Subcutaneous adipose tissue (tissue), 4 donors: ENCODE measurements around the gene ACAT2. TPM values are rescaled to one million over a fixed set of nuclear protein-coding genes. Genes with fewer than 3 reads are reported as not detected.

ENCODE experiments used
- total RNA-seq, 4 donors: library from RNA; depleted of rRNA; stranded (reverse); fragments of >200 nt; gene quantifications; one replicate each; pipeline ENCODE4 v1.1.0, GENCODE V29; 2016
- TF ChIP-seq, protein P1 (sequence below): fragments of 450-650 bp; IDR thresholded peaks from one replicate; pipeline ENCODE4 v1.5.1; 2016; ENCODE audit warnings: low read depth, mild to moderate bottlenecking, control low read depth, antibody characterized with exemption, moderate library complexity

The ACAT2 gene
- total RNA-seq, 4 donors from 2014 or later = 8.6 to 15.5 (median 9.3) TPM

DNA sequence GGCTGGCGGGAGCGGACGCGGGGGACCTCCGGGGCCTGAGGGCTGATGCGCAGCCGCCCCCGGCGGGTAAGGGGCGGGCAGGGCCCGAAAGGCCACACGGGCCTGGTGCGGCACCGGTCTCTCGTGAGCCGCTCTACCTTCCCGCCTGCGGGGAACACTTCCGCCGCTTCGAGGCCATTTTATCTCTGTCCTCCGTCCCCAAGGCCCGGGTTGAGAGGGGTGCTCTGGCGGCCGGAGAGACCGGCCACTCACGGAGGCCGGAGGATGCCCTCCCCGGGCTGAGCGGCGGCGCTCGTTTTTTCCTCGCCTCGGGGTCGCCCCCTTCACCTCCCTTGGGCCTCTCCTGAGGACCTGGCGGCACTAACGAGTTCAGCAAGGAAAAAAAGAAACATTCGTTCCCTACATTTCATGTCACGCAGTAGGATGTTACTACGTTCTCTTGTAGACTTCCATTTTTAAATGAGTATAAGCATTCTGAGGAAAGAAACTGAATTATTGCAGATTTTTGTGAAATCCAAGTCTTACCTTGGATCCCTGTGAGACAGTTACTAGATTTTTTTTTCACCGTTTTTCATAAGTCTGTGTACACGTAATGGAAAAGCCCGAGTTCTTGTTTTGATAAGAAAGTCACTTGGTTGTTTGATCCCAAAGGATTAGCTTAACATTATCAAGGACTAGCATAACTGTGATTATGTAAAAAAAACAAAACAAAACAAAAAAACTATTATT lies 34.0 kb upstream of the ACAT2 start:
- TF ChIP-seq, protein P1, sequence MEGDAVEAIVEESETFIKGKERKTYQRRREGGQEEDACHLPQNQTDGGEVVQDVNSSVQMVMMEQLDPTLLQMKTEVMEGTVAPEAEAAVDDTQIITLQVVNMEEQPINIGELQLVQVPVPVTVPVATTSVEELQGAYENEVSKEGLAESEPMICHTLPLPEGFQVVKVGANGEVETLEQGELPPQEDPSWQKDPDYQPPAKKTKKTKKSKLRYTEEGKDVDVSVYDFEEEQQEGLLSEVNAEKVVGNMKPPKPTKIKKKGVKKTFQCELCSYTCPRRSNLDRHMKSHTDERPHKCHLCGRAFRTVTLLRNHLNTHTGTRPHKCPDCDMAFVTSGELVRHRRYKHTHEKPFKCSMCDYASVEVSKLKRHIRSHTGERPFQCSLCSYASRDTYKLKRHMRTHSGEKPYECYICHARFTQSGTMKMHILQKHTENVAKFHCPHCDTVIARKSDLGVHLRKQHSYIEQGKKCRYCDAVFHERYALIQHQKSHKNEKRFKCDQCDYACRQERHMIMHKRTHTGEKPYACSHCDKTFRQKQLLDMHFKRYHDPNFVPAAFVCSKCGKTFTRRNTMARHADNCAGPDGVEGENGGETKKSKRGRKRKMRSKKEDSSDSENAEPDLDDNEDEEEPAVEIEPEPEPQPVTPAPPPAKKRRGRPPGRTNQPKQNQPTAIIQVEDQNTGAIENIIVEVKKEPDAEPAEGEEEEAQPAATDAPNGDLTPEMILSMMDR = no peak

DNA sequence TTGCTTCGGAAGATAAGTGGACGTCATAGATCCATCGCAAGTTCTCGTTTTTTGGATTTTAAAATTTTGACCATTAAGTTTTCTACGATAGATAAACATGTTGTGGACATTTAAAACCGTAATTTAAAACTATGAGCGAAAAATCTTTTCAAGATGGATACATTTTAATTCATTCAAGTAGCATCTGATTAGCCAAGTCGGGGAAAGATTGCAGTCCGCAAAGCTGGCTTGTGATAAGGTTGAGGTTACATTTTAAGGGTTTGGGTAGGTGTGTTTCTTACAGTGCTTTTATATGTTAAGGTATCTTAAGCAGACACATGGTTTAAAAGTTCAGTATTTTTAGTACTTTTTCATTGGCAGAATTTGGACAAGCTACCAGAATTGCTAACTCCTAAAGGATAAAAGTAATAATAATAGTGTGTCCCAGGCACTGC lies 33.3 kb upstream of the ACAT2 start:
- TF ChIP-seq, protein P1 = no peak

DNA sequence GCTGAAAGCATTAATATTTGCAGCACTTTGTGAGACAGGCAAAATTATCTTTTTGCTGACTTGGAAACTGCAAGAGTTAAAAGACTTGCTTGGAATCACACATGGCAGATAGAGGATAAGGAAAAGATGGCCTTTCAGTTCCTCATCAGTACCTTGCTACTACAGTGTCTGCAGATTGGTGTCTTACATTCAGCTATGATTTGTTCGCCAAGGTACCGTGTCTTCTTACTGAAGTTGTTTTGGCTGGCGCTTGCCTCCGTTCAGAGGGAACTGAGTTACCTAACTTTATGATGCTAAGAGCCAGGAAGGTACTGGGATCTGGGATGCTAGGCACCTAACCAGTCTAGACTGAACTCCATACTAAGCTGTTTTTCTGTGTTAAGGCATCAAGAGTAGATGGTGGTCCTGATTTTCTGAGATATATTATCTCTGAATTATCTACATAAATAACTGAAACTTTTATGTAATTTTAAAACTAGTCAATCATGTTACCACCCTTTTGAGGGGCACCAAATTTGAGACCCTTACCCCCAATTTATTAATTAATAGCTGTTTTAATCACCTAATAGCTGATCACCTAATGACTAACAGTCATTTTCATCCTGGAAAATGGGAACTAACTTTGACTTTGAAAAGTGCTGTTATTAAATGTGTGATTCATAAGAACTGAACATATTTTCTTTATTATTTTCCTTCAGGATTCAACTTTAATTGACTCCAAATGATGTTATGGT lies 32.1 kb upstream of the ACAT2 start:
- TF ChIP-seq, protein P1 = no peak

DNA sequence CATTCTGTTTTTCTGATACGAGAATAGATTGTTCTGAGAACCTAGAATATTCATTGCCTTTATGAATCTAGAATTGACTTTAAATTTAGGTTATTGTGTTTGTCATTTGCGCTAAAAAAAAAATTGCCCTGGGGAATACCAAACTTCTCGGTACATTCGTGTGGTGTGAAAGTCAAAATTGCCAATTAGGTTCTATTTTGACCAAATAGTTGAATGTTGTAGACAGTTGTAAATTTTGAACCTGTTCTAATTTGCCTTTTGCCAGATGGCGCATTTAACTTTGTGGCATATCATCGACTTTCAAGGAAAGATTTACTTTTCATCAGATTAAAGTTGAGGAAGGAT lies 31.5 kb upstream of the ACAT2 start:
- TF ChIP-seq, protein P1 = no peak

DNA sequence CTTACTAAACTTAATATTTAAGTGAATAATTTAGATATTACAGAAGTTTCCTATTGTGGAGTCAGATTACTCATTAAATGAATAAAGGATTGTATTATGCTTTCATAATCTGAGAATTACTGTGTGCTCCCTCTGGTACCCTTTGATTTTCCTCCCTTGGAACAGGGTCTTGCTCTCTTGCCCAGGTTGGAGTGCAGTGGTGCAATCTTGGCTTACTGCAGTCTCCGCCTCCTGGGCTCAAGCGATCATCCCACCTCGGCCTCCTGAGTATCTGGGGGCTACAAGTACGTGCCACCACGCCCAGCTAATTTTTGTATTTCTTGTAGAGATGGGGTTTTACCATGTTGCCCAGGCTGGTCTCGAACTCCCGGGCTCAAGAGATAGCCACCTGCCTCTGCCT lies 24.9 kb upstream of the ACAT2 start:
- TF ChIP-seq, protein P1 = no peak

DNA sequence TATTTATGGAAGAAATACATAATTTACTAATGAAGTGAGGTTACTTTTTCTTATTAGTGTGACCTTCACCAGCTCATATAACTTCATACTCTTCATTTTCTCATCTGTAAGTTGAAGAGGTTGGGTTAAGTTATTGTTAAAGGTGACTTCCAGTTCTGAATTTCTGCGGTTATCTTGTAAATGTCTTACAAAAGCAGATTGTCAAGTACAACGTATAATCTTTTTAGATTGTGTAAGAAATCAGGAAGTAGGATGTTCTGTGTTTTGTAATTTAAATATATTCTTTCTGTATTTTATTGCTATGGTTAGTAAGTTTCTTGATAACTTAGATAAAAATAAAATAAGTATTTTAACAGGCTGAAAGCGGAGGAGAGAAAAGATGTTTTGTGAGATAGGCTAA lies 22.5 kb upstream of the ACAT2 start:
- TF ChIP-seq, protein P1 = no peak

DNA sequence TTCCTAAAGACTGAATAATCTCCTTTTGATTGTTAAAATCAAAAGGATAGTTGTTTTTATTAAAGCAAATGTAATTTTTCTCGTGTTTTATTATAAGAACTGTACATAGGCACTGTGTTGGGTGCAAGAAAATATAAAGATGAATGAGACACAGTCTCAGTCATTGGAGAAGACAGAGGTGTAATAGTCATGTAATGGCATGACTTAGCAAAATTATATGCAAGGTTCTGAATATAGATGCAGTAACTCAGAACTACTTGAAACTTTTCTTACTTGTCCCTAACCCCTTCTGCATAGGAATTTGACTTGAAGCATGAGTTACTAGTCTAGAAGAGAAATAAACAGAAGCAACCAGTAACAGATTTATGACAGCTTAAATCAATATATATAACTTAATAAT lies 19.7 kb upstream of the ACAT2 start:
- TF ChIP-seq, protein P1 = no peak
